Measurements from ENCODE around the gene KRT2.

The KRT2 gene

GRCh38 chr12:52693261-52693660 lies 41.2 kb upstream of the KRT2 start:
- TF ChIP-seq MAX (IDR thresholded peaks at IDR 0.05), result no peak
- TF ChIP-seq TCF12 (IDR thresholded peaks at IDR 0.05; ENCODE audit: low read depth), result no peak
- TF ChIP-seq FOXM1 (IDR thresholded peaks at IDR 0.05; ENCODE audit: borderline replicate concordance, low read depth), result no peak
- TF ChIP-seq YY1 (IDR thresholded peaks at IDR 0.05; ENCODE audit: low read depth), result no peak
- TF ChIP-seq CREB1 (IDR thresholded peaks at IDR 0.05; ENCODE audit: low read depth), result no peak
- TF ChIP-seq ZBTB7A (IDR thresholded peaks at IDR 0.05; ENCODE audit: low read depth), result no peak
- no peak for TF ChIP-seq NFIC (IDR thresholded peaks at IDR 0.05)
- no peak for TF ChIP-seq TAF1 (IDR thresholded peaks at IDR 0.05; ENCODE audit: low read depth)

- TF ChIP-seq REST (IDR thresholded peaks at IDR 0.05; ENCODE audit: low read depth) (no peak), YY1 (IDR thresholded peaks at IDR 0.05; ENCODE audit: low read depth) (no peak), ZBTB7A (IDR thresholded peaks at IDR 0.05; ENCODE audit: low read depth) (no peak), TCF12 (IDR thresholded peaks at IDR 0.05; ENCODE audit: low read depth) (no peak), FOXM1 (IDR thresholded peaks at IDR 0.05; ENCODE audit: borderline replicate concordance, low read depth) (no peak), RAD21 (IDR thresholded peaks at IDR 0.05; ENCODE audit: low read depth) (peak; percentile 30; the same call in 1 of the 2 replicates), TEAD4 (IDR thresholded peaks at IDR 0.05) (no peak), EGR1 (IDR thresholded peaks at IDR 0.05) (no peak)
Observed at GRCh38 chr12:52692254-52692653, 40.2 kb upstream of the KRT2 start.

- TF ChIP-seq RAD21 (IDR thresholded peaks at IDR 0.05; ENCODE audit: low read depth) (no peak), ZBTB7A (IDR thresholded peaks at IDR 0.05; ENCODE audit: low read depth) (no peak), TCF12 (IDR thresholded peaks at IDR 0.05; ENCODE audit: low read depth) (no peak), TEAD4 (IDR thresholded peaks at IDR 0.05) (no peak), TAF1 (IDR thresholded peaks at IDR 0.05; ENCODE audit: low read depth) (no peak), REST (IDR thresholded peaks at IDR 0.05; ENCODE audit: low read depth) (no peak), USF1 (IDR thresholded peaks at IDR 0.05) (no peak), CEBPB (IDR thresholded peaks at IDR 0.05) (no peak), EP300 (IDR thresholded peaks at IDR 0.05; ENCODE audit: borderline replicate concordance) (no peak), FOXM1 (IDR thresholded peaks at IDR 0.05; ENCODE audit: borderline replicate concordance, low read depth) (no peak), NFIC (IDR thresholded peaks at IDR 0.05) (no peak), EGR1 (IDR thresholded peaks at IDR 0.05) (no peak), YY1 (IDR thresholded peaks at IDR 0.05; ENCODE audit: low read depth) (no peak), CREB1 (IDR thresholded peaks at IDR 0.05; ENCODE audit: low read depth) (no peak), MAX (IDR thresholded peaks at IDR 0.05) (no peak)
Observed at GRCh38 chr12:52691841-52692150, 39.8 kb upstream of the KRT2 start.

GRCh38 chr12:52691076-52691840 lies 39.2 kb upstream of the KRT2 start:
- TF ChIP-seq TEAD4 (IDR thresholded peaks at IDR 0.05), result no peak
- 0 out of 2 replicates have a peak, but pooled peaks have one; percentile 35 for TF ChIP-seq ZBTB7A (IDR thresholded peaks at IDR 0.05; ENCODE audit: low read depth)
- peak; percentile 78 for TF ChIP-seq MAX (IDR thresholded peaks at IDR 0.05)
- TF ChIP-seq USF1 (IDR thresholded peaks at IDR 0.05), result no peak
- no peak for TF ChIP-seq REST (IDR thresholded peaks at IDR 0.05; ENCODE audit: low read depth)
- no peak for TF ChIP-seq CEBPB (IDR thresholded peaks at IDR 0.05)
- TF ChIP-seq EP300 (IDR thresholded peaks at IDR 0.05; ENCODE audit: borderline replicate concordance), result peak; percentile 27; the same call in 1 of the 2 replicates
- TF ChIP-seq YY1 (IDR thresholded peaks at IDR 0.05; ENCODE audit: low read depth), result peak; percentile 72; the same call in 1 of the 2 replicates
- TF ChIP-seq RAD21 (IDR thresholded peaks at IDR 0.05; ENCODE audit: low read depth), result no peak
- TF ChIP-seq FOXM1 (IDR thresholded peaks at IDR 0.05; ENCODE audit: borderline replicate concordance, low read depth), result no peak
- TF ChIP-seq CREB1 (IDR thresholded peaks at IDR 0.05; ENCODE audit: low read depth), result no peak
- TF ChIP-seq TCF12 (IDR thresholded peaks at IDR 0.05; ENCODE audit: low read depth), result no peak
- TF ChIP-seq TAF1 (IDR thresholded peaks at IDR 0.05; ENCODE audit: low read depth), result 0 out of 2 replicates have a peak, but pooled peaks have one; percentile 13
- peak; percentile 39; the same call in 1 of the 2 replicates for TF ChIP-seq EGR1 (IDR thresholded peaks at IDR 0.05)
- no peak for TF ChIP-seq NFIC (IDR thresholded peaks at IDR 0.05)
